BLaER1 treated with 17β-estradiol and CSF1 and Interleukin-3, amounts not matched to agents 10 nM and 100 nM (cell line): Measurements from ENCODE around the gene LRRC28.

Experiments used
- H3K27ac ChIP-seq, 11 experiments: shearing (Covaris generic); formaldehyde crosslinking; 2 replicates each; pipeline ENCODE4 v1.8.1; 2022
- H3K27me3 ChIP-seq, 11 experiments: shearing (Covaris generic); formaldehyde crosslinking; 2 replicates each; pipeline ENCODE4 v1.8.1; 2022
- H3K36me3 ChIP-seq, 11 experiments: shearing (Covaris generic); formaldehyde crosslinking; 2 replicates each; pipeline ENCODE4 v1.8.1; 2022
- H3K4me1 ChIP-seq, 10 experiments: shearing (Covaris generic); formaldehyde crosslinking; 2 replicates each; pipeline ENCODE4 v1.8.1; 2022
- H3K4me2 ChIP-seq, 11 experiments: shearing (Covaris generic); formaldehyde crosslinking; 2 replicates each; pipeline ENCODE4 v1.8.1; 2022
- H3K4me3 ChIP-seq, 10 experiments: shearing (Covaris generic); formaldehyde crosslinking; 2 replicates each; pipeline ENCODE4 v1.8.1; 2022
- H3K9ac ChIP-seq, 11 experiments: shearing (Covaris generic); formaldehyde crosslinking; 2 replicates each; pipeline ENCODE4 v1.8.1; 2022
- H3K9me3 ChIP-seq, 11 experiments: shearing (Covaris generic); formaldehyde crosslinking; replicated peaks in 1 of 11; 2 replicates each; pipeline ENCODE4 v1.8.1; 2022
- H4K20me1 ChIP-seq, 11 experiments: shearing (Covaris generic); formaldehyde crosslinking; 2 replicates each; pipeline ENCODE4 v1.8.1; 2022
- Cebpa-rat ChIP-seq, 11 experiments: shearing (Covaris generic); IDR thresholded peaks; 2 replicates each; pipeline ENCODE4 v1.8.1; 2022

Gene LRRC28

GRCh38 chr15:99436542-99437314, 185.4 kb downstream of the LRRC28 start:
- peak overlapping the region; percentile 65 to 96 (median 91) for H3K4me2 ChIP-seq
- H3K27me3 ChIP-seq = peaks cover 0 to 14% (median 0%) of the 10 kb centered on the region in 11 experiments; a peak in 9 of 22 replicates
- H3K9me3 ChIP-seq = no peaks in the 10 kb centered on the region
- H3K9ac ChIP-seq = peak overlapping the region in 5 of 11 experiments; percentile 18 to 51 (median 43); a peak in 8 of 22 replicates
- no peaks in the 10 kb centered on the region for H4K20me1 ChIP-seq
- H3K4me1 ChIP-seq = peaks cover 79 to 92% (median 87%) of the 10 kb centered on the region in 10 experiments
- TF ChIP-seq Cebpa-rat (IDR thresholded peaks at IDR 0.05) = no peak
- H3K27ac ChIP-seq = peak overlapping the region in 5 of 11 experiments; percentile 20 to 53 (median 43); a peak in 5 of 22 replicates
- H3K4me3 ChIP-seq = no peak overlapping the region
- no peaks in the 10 kb centered on the region for H3K36me3 ChIP-seq

DNA sequence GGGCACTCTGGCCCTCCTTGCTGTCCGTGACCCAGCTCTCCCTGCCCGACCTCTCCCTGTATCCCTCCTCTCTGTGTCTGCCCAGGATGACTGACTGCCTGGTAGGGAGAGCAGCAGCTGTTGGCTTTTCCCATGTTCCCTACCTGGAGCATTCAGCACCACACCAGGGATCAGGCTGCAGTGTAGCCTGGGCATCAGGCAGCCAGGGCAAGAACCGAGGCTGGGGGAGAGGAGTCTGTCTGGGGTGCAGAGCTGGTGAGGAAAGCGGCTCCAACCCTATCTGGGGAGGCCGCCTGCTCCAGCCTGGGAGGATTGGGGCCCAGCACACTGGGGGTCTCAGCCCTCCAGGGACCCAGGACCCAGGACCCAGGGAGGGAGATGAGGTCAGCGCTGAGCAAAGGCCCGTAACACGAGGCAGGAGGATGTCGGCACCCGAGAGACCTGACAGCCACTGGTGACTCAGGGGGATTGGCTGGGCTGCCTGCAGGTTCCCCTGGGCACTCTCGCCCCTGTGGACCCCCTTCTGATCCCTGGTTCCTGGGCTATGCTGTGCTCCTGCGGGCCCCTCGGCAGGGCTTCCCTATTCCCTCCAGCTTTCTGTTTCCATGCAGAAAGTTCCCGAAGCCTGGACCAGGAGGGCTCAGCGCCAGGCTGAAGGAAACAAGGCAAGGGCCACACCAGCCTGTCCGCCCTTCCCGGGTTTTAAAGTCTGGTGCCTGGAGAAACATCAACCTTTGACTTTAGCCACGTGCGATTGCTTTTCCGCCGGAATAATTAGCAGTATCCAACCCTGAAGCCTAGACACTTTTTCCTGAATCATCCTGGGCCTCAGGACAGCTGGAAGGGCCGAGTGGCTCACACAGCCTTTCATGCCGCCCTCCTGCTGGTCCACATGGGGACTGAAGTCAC, 186.3 kb downstream of the LRRC28 start:
- peaks cover 79 to 92% (median 87%) of the 10 kb centered on the region in 10 experiments for H3K4me1 ChIP-seq
- TF ChIP-seq Cebpa-rat (IDR thresholded peaks at IDR 0.05) = no peak
- no peaks in the 10 kb centered on the region for H4K20me1 ChIP-seq
- H3K36me3 ChIP-seq = no peaks in the 10 kb centered on the region
- peaks cover 0 to 14% (median 0%) of the 10 kb centered on the region in 11 experiments; a peak in 9 of 22 replicates for H3K27me3 ChIP-seq
- H3K9me3 ChIP-seq = no peaks in the 10 kb centered on the region
- H3K27ac ChIP-seq = peak overlapping the region in 8 of 11 experiments; percentile 12 to 53 (median 36); a peak in 10 of 22 replicates
- no peak overlapping the region for H3K4me3 ChIP-seq
- H3K4me2 ChIP-seq = peak overlapping the region; percentile 65 to 96 (median 91)
- H3K9ac ChIP-seq = peak overlapping the region in 9 of 11 experiments; percentile 12 to 54 (median 39); a peak in 14 of 22 replicates

GRCh38 chr15:99438224-99438585, 186.9 kb downstream of the LRRC28 start:
- peak overlapping the region; percentile 65 to 96 (median 91) for H3K4me2 ChIP-seq
- no peaks in the 10 kb centered on the region for H4K20me1 ChIP-seq
- no peak for TF ChIP-seq Cebpa-rat (IDR thresholded peaks at IDR 0.05)
- peaks cover 0 to 14% (median 0%) of the 10 kb centered on the region in 11 experiments; a peak in 9 of 22 replicates for H3K27me3 ChIP-seq
- peak overlapping the region in 8 of 11 experiments; percentile 12 to 53 (median 36); a peak in 9 of 22 replicates for H3K27ac ChIP-seq
- H3K36me3 ChIP-seq = no peaks in the 10 kb centered on the region
- peak overlapping the region in 9 of 11 experiments; percentile 12 to 54 (median 41); a peak in 15 of 22 replicates for H3K9ac ChIP-seq
- no peak overlapping the region for H3K4me3 ChIP-seq
- H3K9me3 ChIP-seq = no peaks in the 10 kb centered on the region
- H3K4me1 ChIP-seq = peaks cover 79 to 92% (median 87%) of the 10 kb centered on the region in 10 experiments

DNA sequence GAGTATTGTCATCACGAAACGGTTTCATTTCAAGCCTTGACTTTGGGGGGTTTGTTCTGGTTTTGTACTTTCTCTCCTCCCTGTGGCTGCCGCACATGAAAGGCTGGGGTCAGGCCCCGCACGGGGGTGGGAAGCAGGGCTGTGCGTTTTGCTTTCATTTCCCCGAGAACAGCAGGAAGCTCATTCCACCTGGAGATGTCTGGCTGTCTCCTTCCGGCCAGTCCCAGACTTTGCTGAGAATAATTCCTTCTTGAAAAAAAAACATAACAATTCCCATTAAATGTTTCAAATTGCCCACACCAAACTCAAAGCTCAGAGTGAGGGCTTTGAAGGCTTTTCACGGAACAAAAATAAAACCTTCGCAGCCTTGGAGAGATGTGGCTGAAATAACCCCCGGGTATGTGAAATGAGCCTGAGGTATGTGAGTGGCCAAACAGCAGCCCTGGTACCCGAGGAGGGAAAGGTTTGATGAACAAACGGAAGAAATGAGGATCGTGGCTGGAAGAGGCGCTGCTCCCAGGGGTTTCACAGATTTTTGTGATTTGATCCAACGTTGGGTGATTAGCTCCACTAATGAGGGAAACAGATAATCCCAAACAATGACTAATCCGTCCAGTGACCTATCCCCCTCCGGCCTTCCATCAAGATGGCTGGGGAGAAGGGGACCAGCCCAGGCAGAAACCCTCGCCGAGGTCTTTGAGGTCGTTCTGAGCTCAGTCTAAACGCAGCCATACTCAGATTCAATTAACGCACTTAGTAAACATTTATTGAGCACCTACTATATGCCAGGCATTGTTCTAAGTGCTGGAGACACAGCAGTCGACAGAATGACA, 187.6 kb downstream of the LRRC28 start:
- peaks cover 0 to 14% (median 0%) of the 10 kb centered on the region in 11 experiments; a peak in 9 of 22 replicates for H3K27me3 ChIP-seq
- no peaks in the 10 kb centered on the region for H3K36me3 ChIP-seq
- H3K4me2 ChIP-seq = peak overlapping the region; percentile 65 to 96 (median 91)
- peak overlapping the region in 7 of 11 experiments; percentile 23 to 53 (median 39); a peak in 9 of 22 replicates for H3K27ac ChIP-seq
- peaks cover 79 to 92% (median 87%) of the 10 kb centered on the region in 10 experiments for H3K4me1 ChIP-seq
- H4K20me1 ChIP-seq = no peaks in the 10 kb centered on the region
- no peaks in the 10 kb centered on the region for H3K9me3 ChIP-seq
- peak overlapping the region in 9 of 11 experiments; percentile 12 to 54 (median 41); a peak in 14 of 22 replicates for H3K9ac ChIP-seq
- TF ChIP-seq Cebpa-rat (IDR thresholded peaks at IDR 0.05) = no peak
- no peak overlapping the region for H3K4me3 ChIP-seq

DNA sequence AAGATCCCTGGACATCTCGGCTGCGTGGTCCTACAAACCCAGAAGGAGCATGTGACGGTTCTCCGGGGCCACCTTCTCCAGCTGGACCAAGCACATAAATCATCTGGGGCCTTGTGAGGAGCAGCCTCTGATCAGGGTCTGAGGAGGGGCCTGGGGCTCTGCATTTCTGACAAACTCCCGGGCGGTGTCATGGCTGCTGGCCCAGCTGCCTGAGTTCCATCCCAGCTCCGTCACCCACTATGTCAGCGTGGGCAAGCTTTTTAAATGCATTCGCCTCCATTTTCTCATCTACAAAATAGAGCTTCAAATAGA, 188.2 kb downstream of the LRRC28 start:
- Histone ChIP-seq H3K4me3 (no peak overlapping the region), H3K4me2 (no peak overlapping the region), H3K9ac (no peak overlapping the region), H4K20me1 (no peaks in the 10 kb centered on the region), H3K4me1 (peaks cover 79 to 92% (median 87%) of the 10 kb centered on the region in 10 experiments), H3K9me3 (no peaks in the 10 kb centered on the region), H3K36me3 (no peaks in the 10 kb centered on the region), H3K27ac (no peak overlapping the region), H3K27me3 (peaks cover 0 to 14% (median 0%) of the 10 kb centered on the region in 11 experiments; a peak in 9 of 22 replicates)
- no peak for TF ChIP-seq Cebpa-rat (IDR thresholded peaks at IDR 0.05)

DNA sequence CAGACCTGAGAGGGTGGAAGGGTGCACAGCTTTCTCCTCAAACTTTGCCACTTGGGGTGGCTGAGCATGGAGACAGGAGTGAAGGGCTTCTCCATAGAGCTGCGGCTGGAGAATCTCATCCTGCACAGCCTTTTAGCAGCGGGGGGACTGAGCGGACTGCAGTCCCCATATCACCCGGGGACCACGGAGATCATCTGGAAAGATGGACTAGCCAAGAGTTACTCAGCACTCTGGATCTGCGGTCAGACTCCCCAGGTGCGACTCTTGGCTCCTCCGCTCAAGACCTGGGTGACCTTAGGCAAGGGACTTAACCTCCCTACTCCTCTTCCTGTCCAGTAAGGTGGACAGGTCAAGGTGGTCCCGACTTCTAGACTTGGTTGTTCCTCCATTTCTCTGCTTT, 188.7 kb downstream of the LRRC28 start:
- Histone ChIP-seq H3K9me3 (no peaks in the 10 kb centered on the region), H3K4me2 (peak overlapping the region in 2 of 11 experiments; percentile 90 to 97; a peak in 1 of 22 replicates), H3K27me3 (peaks cover 0 to 14% (median 0%) of the 10 kb centered on the region in 11 experiments; a peak in 9 of 22 replicates), H3K4me3 (no peak overlapping the region), H4K20me1 (no peaks in the 10 kb centered on the region), H3K36me3 (no peaks in the 10 kb centered on the region), H3K4me1 (peaks cover 78 to 92% (median 87%) of the 10 kb centered on the region in 10 experiments), H3K27ac (no peak overlapping the region), H3K9ac (no peak overlapping the region)
- TF ChIP-seq Cebpa-rat (IDR thresholded peaks at IDR 0.05) = no peak
